Heart right ventricle (tissue), 16 donors: ENCODE data around the gene PCK1. TPM values are rescaled to one million over a fixed set of nuclear protein-coding genes. Genes with fewer than 3 reads are reported as not detected.

Source experiments
- ATAC-seq, 8 donors: fragments of 200-7000 bp; cut with Tn5 transposase; one replicate each; pipeline ENCODE4 v1.9.1; 2020; ENCODE audit warnings: mild to moderate bottlenecking in 8 of 8, moderate library complexity in 8 of 8, moderate number of reproducible peaks in 1 of 8
- DNase-seq, 2 donors: peaks; one replicate each; pipeline ENCODE4 v3.0.0-alpha.2; 2020
- H3K27ac ChIP-seq, 10 donors: fragments of 200-600 bp; sonication (generic) in 2 of 10; one replicate each; pipeline versions ENCODE4 v1.5.0 to v1.8.0; 2020 to 2022; ENCODE audit warnings: mild to moderate bottlenecking in 3 of 10
- H3K27me3 ChIP-seq, 7 donors: fragments of 200-600 bp; one replicate each; pipeline ENCODE4 v1.8.0; 2021 to 2022; ENCODE audit warnings: mild to moderate bottlenecking in 2 of 7
- H3K36me3 ChIP-seq, 9 donors: fragments of 200-600 bp; sonication (generic) in 1 of 9; one replicate each; pipeline versions ENCODE4 v1.5.0 to v1.8.0; 2020 to 2022; ENCODE audit warnings: mild to moderate bottlenecking in 2 of 9
- H3K4me1 ChIP-seq, 9 donors: fragments of 200-600 bp; sonication (generic) in 1 of 9; one replicate each; pipeline versions ENCODE4 v1.5.0 to v1.8.0; 2020 to 2022; ENCODE audit warnings: mild to moderate bottlenecking in 4 of 9
- H3K4me3 ChIP-seq, 10 donors: fragments of 200-600 bp; sonication (generic) in 2 of 10; one replicate each; pipeline versions ENCODE4 v1.5.0 to v1.8.0; 2020 to 2022; ENCODE audit warnings: mild to moderate bottlenecking in 7 of 10, moderate library complexity in 2 of 10
- H3K9me3 ChIP-seq, 11 donors: fragments of 200-600 bp in 10 of 11; sonication (generic) in 2 of 11; one replicate each; pipeline versions ENCODE4 v1.5.0 to v1.8.0; 2013 to 2022; ENCODE audit warnings: mild to moderate bottlenecking in 2 of 11, control low read depth in 1 of 11, moderate library complexity in 1 of 11
- WGBS, 2 donors: extraction: QIAGEN DNeasy Blood & Tissue Kit; methylation state at CpG; one replicate each; pipeline ENCODE4 v1.1.7; 2013; ENCODE audit warnings: inconsistent platforms in 1 of 2; 5-methylcytosine and 5-hydroxymethylcytosine counted together
- intact Hi-C, 10 donors: fragments of 100-400 bp; cut with DNase I; formaldehyde crosslinking; loops; one replicate each; pipeline versions ENCODE4 v1.11.1 to v1.14.2; 2022
- polyA plus RNA-seq, 2 donors: library from polyadenylated mRNA; stranded (reverse); fragments of 200-250 nt; gene quantifications; one replicate each; pipeline ENCODE4 v1.2.3, GENCODE V29; 2013
- total RNA-seq, 10 donors: library from RNA; stranded (reverse); fragmentation: NEBNext Ultra II Directional in 3 of 10; extraction: Animal tissue kit (Norgen Biotek cat#: 25700) in 3 of 10; gene quantifications; one replicate each; pipeline versions ENCODE4 v1.2.1 to v1.2.4, GENCODE V29; 2021 to 2023
- TF ChIP-seq, protein P1 (sequence below), 9 donors: fragments of 200-600 bp; sonication (generic) in 2 of 9; IDR thresholded peaks; one replicate each; pipeline versions ENCODE4 v1.5.0 to v1.8.0; 2021 to 2022; ENCODE audit warnings: antibody characterized with exemption in 9 of 9, mild to moderate bottlenecking in 5 of 9, moderate library complexity in 1 of 9
- donor health status: Arrhythmogenic right ventricular cardiomyopathy.
- donor health status: ischemic (EF 13 %, LVEDD 7.1; RV severe dilation, severe dysfunction).
- donor health status: healthy with polysubstance abuse.
- donor health status: DM: no; HTN: yes; CAD: no.
- donor health status: DM: no; HTN: no; CAD: no.
- donor health status: ischemic (EF 25% LVEDD 6.9; RV normal size, moderate dysfunction).
- donor health status: ischemic (EF 25% LVEDD 5.7; RV mildly dilated, moderate dysfunction).
- donor health status: healthy.
- donor health status: DM: yes; HTN: yes; CAD: no.
- donor health status: Ischemic cardiomyopathy.
- donor health status: ischemic (EF 35%, LVEDD 5.7; RV mildly dilated, moderate dysfunction).
- donor health status: nonischemic (EF 11% LVEDD 7.7; RV severe dilation, severe dysfunction).
- donor health status: DM: yes; HTN: yes; CAD: no.
- donor health status: PGD.
- donor health status: ischemic (EF 29% LVEDD 5.4; RV normal size, mild dysfunction).
- donor health status: nonischemic (EF 23%, LVEDD 6.1; RV moderate dilation, normal function).

Gene PCK1
- total and polyA plus RNA-seq, 12 donors = 0.15 to 8.5 (median 0.72) TPM; not detected in 2

DNA sequence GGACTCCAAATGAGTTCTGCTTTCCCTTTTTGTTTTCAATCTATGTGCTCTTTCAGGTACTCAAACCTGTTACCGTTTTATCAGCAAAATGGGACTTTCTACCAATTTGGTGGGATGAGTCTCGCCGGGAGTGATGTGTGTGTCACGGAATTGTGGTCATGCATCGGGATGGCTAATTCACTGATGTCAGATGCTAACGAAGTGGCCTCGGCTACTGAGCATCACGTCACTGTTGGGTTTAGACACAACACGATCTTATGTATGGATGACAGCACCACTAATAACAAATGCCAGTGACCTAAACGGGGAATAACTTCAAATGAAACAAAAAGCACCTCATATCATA lies 1.6 kb upstream of the PCK1 start:
- Histone ChIP-seq H3K9me3 (no peaks in the 10 kb centered on the region), H3K27me3 (peaks cover 0 to 57% (median 31%) of the 10 kb centered on the region in 7 donors), H3K4me3 (no peak overlapping the region), H3K27ac (no peak overlapping the region), H3K36me3 (no peaks in the 10 kb centered on the region), H3K4me1 (peaks cover 0 to 5% (median 0%) of the 10 kb centered on the region in 9 donors)
- DNase-seq (no peak), ATAC-seq (no peak)
- TF ChIP-seq, protein P1, sequence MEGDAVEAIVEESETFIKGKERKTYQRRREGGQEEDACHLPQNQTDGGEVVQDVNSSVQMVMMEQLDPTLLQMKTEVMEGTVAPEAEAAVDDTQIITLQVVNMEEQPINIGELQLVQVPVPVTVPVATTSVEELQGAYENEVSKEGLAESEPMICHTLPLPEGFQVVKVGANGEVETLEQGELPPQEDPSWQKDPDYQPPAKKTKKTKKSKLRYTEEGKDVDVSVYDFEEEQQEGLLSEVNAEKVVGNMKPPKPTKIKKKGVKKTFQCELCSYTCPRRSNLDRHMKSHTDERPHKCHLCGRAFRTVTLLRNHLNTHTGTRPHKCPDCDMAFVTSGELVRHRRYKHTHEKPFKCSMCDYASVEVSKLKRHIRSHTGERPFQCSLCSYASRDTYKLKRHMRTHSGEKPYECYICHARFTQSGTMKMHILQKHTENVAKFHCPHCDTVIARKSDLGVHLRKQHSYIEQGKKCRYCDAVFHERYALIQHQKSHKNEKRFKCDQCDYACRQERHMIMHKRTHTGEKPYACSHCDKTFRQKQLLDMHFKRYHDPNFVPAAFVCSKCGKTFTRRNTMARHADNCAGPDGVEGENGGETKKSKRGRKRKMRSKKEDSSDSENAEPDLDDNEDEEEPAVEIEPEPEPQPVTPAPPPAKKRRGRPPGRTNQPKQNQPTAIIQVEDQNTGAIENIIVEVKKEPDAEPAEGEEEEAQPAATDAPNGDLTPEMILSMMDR (IDR thresholded peaks at IDR 0.05) = no peak
- intact Hi-C loops = no loop called here
- WGBS, 2 donors = 87% methylated on average over 10 of the region's 10 CpGs

DNA sequence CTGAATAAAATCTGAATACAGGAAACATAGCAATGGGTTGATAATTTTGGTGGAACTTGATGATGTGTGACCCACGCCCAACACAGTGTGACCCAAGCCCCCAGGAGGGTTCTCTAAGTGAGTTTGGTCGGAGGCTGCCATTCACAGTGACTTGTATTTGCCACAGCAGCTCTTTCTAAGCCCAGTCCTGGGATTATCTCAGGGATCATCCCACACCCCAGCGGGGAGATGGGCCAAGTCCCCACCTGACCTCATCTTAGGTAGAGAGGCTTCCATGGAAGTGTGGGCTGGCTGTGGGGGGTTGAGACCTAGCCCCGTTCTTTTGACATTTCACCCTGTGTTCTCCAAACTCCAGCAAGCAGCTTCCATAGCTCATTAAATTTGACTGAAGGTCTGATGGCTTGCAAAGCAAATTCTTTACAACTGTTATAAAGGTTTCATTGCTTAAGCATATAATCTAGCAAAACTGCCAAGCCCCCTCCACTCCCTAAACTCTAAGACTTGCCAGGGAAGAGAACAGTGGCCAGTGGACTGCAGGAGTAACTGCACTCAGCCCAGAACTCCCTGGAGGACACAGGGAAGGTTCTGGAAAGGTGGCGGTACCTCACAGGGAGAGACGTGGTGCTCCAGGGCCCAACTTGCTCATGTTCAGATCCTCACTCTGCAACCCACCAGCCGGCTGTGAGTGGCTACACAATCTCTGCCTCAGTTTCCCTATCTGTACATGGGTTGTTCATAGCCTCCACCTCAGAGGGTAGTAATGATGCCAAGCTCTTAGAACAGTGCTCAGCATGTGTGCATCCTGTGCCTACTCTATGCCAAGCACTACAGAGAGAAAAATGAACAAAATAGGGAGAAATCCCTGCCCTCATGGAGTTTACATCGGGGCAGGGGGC lies 1.0 kb upstream of the PCK1 start:
- Histone ChIP-seq H3K27ac (no peak overlapping the region), H3K4me3 (no peak overlapping the region), H3K27me3 (peaks cover 0 to 50% (median 31%) of the 10 kb centered on the region in 7 donors), H3K36me3 (no peaks in the 10 kb centered on the region), H3K9me3 (no peaks in the 10 kb centered on the region), H3K4me1 (peaks cover 0 to 5% (median 0%) of the 10 kb centered on the region in 9 donors)
- 76 to 87% methylated on average over 8 of the region's 8 CpGs for WGBS, 2 donors
- ATAC-seq (no peak), DNase-seq (no peak)
- intact Hi-C loops = no loop called here
- TF ChIP-seq, protein P1 (IDR thresholded peaks at IDR 0.05) = no peak

DNA sequence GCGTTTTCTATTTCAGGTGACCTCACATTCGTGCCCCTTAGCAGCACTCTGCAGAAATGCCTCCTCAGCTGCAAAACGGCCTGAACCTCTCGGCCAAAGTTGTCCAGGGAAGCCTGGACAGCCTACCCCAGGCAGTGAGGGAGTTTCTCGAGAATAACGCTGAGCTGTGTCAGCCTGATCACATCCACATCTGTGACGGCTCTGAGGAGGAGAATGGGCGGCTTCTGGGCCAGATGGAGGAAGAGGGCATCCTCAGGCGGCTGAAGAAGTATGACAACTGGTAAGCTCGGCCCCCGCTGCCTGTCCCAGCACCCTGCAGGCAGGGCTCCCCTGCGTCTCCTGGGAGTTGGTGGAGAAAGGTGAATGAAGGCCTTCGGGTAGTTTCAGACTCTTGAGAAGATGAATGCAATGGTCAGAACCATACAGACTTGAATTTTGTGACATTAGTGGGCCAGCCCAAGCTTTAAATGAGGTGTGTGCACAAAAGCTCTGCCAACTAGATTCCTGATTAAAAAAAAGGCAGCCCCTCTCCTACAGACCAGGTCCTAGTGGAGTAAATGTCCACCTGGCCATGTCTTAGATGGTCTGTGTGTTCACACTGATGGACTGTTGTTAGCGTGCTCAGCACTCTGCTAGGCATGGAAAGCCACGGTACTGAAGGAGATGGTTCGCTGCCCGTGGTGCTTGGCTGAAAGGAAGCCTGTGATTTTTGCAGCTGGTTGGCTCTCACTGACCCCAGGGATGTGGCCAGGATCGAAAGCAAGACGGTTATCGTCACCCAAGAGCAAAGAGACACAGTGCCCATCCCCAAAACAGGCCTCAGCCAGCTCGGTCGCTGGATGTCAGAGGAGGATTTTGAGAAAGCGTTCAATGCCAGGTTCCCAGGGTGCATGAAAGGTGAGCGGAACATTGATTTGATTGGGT lies 708 bp downstream of the PCK1 start:
- Histone ChIP-seq H3K36me3 (no peaks in the 10 kb centered on the region), H3K4me1 (peaks cover 0 to 5% (median 0%) of the 10 kb centered on the region in 9 donors), H3K9me3 (no peaks in the 10 kb centered on the region), H3K27me3 (peaks cover 0 to 42% (median 25%) of the 10 kb centered on the region in 7 donors), H3K27ac (no peak overlapping the region), H3K4me3 (no peak overlapping the region)
- WGBS, 2 donors = 82% methylated on average over 24 of the region's 24 CpGs
- intact Hi-C loops = no loop called here
- ATAC-seq (no peak), DNase-seq (no peak)
- TF ChIP-seq, protein P1 (IDR thresholded peaks at IDR 0.05) = no peak
